ENCODE results near the gene NME3.
"Not testable (repeated sequence)": the region's sequence is repeated elsewhere in the genome, so short reads cannot be mapped to it uniquely, and the experiment has no call there.

NME3 gene

GRCh38 chr16:1771188-1771863 is at the start of gene NME3:
NME3 (minus strand) TSS chr16:1771543; CDS start chr16:1771534, 9 bp downstream.
- peak; percentile 77 for DNase-seq

GRCh38 chr16:1820946-1821290 is 49.6 kb upstream of the NME3 start:
- DNase-seq = no peak

GRCh38 chr16:1820096-1820945 is 49.0 kb upstream of the NME3 start:
- DNase-seq = no peak

GRCh38 chr16:1819611-1820010 is 48.3 kb upstream of the NME3 start:
- DNase-seq = no peak

- DNase-seq = no peak
Observed at GRCh38 chr16:1818873-1819525, 47.7 kb upstream of the NME3 start.

GRCh38 chr16:1818204-1818872 is 47.0 kb upstream of the NME3 start:
- no peak for DNase-seq

- no peak for DNase-seq
Observed at GRCh38 chr16:1817716-1818115, 46.4 kb upstream of the NME3 start.

- no peak for DNase-seq
Observed at GRCh38 chr16:1817276-1817589, 45.9 kb upstream of the NME3 start.

GRCh38 chr16:1816396-1817275 is 45.3 kb upstream of the NME3 start:
- DNase-seq = no peak

- no peak for DNase-seq
Observed at GRCh38 chr16:1815461-1815860, 44.1 kb upstream of the NME3 start.

- peak; percentile 49 for DNase-seq
Observed at GRCh38 chr16:1812732-1813163, 41.4 kb upstream of the NME3 start.

GRCh38 chr16:1810536-1810935 is 39.2 kb upstream of the NME3 start:
- DNase-seq = no peak

- no peak for DNase-seq
Observed at GRCh38 chr16:1810106-1810505, 38.8 kb upstream of the NME3 start.

GRCh38 chr16:1809281-1809801 is 38.0 kb upstream of the NME3 start:
- no peak for DNase-seq

- DNase-seq = no peak
Observed at GRCh38 chr16:1808691-1809090, 37.3 kb upstream of the NME3 start.

- no peak for DNase-seq
Observed at GRCh38 chr16:1807626-1808025, 36.3 kb upstream of the NME3 start.

- no peak for DNase-seq
Observed at GRCh38 chr16:1800701-1801100, 29.4 kb upstream of the NME3 start.

- not testable (repeated sequence) for DNase-seq
Observed at GRCh38 chr16:1799263-1799662, 27.9 kb upstream of the NME3 start.

- no peak for DNase-seq
Observed at GRCh38 chr16:1794908-1795666, 23.7 kb upstream of the NME3 start.

- no peak for DNase-seq
Observed at GRCh38 chr16:1794221-1794871, 23.0 kb upstream of the NME3 start.
